Nephron progenitor cell (in vitro differentiated cells): ENCODE data around the gene DNAAF5.

Experiments
- DNase-seq: peaks from one replicate; pipeline ENCODE4 v3.0.0; 2021
- H3K27ac Mint-ChIP-seq: 2 replicates; pipeline ENCODE4 v1.8.0; 2021; ENCODE audit warnings: mild to moderate bottlenecking, moderate library complexity, mixed read lengths
- H3K27me3 Mint-ChIP-seq: 2 replicates; pipeline ENCODE4 v1.8.0; 2021; ENCODE audit warnings: mild to moderate bottlenecking, low read depth, mixed read lengths; ENCODE audit not compliant: poor library complexity
- H3K36me3 Mint-ChIP-seq: 2 replicates; pipeline ENCODE4 v1.8.0; 2021; ENCODE audit warnings: low read depth, mixed read lengths
- H3K4me1 Mint-ChIP-seq: 2 replicates; pipeline ENCODE4 v1.8.0; 2021; ENCODE audit warnings: mixed read lengths
- H3K4me3 Mint-ChIP-seq: 2 replicates; pipeline ENCODE4 v1.8.0; 2021; ENCODE audit warnings: mild to moderate bottlenecking, moderate library complexity, mixed read lengths
- H3K9me3 Mint-ChIP-seq: 2 replicates; pipeline ENCODE4 v1.8.0; 2021; ENCODE audit warnings: mild to moderate bottlenecking, moderate library complexity, mixed read lengths
- TF ChIP-seq, protein P1 (sequence below): fragments of 200-600 bp; sonication (generic); IDR thresholded peaks from 2 replicates; pipeline ENCODE4 v1.5.0; 2021; ENCODE audit warnings: antibody characterized with exemption

The DNAAF5 gene

GRCh38 chr7:744854-745430, 18.4 kb downstream of the DNAAF5 start:
- H3K9me3 Mint-ChIP-seq, result no peaks in the 10 kb centered on the region
- TF ChIP-seq, protein P1, sequence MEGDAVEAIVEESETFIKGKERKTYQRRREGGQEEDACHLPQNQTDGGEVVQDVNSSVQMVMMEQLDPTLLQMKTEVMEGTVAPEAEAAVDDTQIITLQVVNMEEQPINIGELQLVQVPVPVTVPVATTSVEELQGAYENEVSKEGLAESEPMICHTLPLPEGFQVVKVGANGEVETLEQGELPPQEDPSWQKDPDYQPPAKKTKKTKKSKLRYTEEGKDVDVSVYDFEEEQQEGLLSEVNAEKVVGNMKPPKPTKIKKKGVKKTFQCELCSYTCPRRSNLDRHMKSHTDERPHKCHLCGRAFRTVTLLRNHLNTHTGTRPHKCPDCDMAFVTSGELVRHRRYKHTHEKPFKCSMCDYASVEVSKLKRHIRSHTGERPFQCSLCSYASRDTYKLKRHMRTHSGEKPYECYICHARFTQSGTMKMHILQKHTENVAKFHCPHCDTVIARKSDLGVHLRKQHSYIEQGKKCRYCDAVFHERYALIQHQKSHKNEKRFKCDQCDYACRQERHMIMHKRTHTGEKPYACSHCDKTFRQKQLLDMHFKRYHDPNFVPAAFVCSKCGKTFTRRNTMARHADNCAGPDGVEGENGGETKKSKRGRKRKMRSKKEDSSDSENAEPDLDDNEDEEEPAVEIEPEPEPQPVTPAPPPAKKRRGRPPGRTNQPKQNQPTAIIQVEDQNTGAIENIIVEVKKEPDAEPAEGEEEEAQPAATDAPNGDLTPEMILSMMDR, result no peak
- H3K36me3 Mint-ChIP-seq, result peaks cover 45% of the 10 kb centered on the region
- H3K4me1 Mint-ChIP-seq, result peaks cover 14% of the 10 kb centered on the region
- no peak overlapping the region for H3K4me3 Mint-ChIP-seq
- H3K27ac Mint-ChIP-seq, result no peak overlapping the region
- H3K27me3 Mint-ChIP-seq, result no peaks in the 10 kb centered on the region
- DNase-seq, result no peak

GRCh38 chr7:745431-746154, 19.1 kb downstream of the DNAAF5 start:
- peaks cover 16% of the 10 kb centered on the region for H3K4me1 Mint-ChIP-seq
- TF ChIP-seq, protein P1, result no peak
- H3K9me3 Mint-ChIP-seq, result no peaks in the 10 kb centered on the region
- no peak for DNase-seq
- no peak overlapping the region for H3K4me3 Mint-ChIP-seq
- H3K27ac Mint-ChIP-seq, result peak overlapping the region; percentile 95
- peaks cover 43% of the 10 kb centered on the region for H3K36me3 Mint-ChIP-seq
- H3K27me3 Mint-ChIP-seq, result no peaks in the 10 kb centered on the region

GRCh38 chr7:746155-747061, 19.9 kb downstream of the DNAAF5 start:
- TF ChIP-seq, protein P1, result no peak
- Mint-ChIP-seq H3K9me3 (no peaks in the 10 kb centered on the region), H3K27ac (no peak overlapping the region), H3K27me3 (no peaks in the 10 kb centered on the region), H3K4me3 (no peak overlapping the region), H3K4me1 (peaks cover 16% of the 10 kb centered on the region), H3K36me3 (peaks cover 38% of the 10 kb centered on the region)
- DNase-seq, result no peak

DNA sequence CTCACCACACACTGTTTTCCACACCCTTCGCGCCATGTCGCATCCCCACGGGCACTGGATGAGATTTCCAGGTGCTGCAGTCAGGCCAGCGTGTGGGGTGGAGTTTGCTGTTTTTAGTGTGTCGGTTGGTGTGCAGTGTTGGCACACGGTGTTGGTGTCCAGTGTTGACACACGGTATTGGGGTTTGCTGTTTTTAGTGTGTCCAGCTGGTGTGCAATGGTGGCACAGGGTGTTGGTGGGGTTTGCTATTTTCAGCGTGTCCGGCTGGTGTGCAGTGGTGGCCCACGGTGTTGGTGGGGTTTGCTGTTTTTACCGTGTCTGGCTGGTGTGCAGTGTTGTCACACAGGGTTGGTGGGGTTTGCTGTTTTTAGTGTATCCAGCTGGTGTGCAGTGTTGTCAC, 20.7 kb downstream of the DNAAF5 start:
- no peak for DNase-seq
- Mint-ChIP-seq H3K4me3 (no peak overlapping the region), H3K27me3 (no peaks in the 10 kb centered on the region), H3K4me1 (peaks cover 16% of the 10 kb centered on the region), H3K36me3 (peaks cover 39% of the 10 kb centered on the region), H3K9me3 (no peaks in the 10 kb centered on the region), H3K27ac (peak overlapping the region; percentile 97)
- TF ChIP-seq, protein P1, result no peak

DNA sequence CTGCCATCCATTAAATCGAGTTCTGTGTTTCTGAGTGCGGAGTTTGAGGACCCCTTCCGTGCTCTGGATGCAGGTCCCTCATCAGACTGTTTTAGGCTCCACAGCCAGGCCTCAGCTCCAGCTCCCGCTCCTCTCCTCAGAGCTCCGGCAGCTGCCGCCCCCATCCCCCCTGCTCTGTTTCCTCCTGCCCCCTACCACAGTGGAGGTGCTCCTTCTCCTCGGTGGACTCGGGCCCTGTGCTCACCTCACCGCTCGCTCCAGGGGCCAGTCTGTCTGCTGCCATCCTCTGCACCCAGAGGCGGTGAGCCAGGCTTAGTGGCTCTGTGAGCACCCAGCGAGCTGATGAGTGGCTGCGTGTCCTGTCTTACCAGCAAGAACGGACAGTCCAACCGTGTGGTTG, 21.9 kb downstream of the DNAAF5 start:
- H3K4me3 Mint-ChIP-seq, result no peak overlapping the region
- DNase-seq, result no peak
- peak overlapping the region; percentile 54 for H3K27ac Mint-ChIP-seq
- TF ChIP-seq, protein P1, result no peak
- H3K4me1 Mint-ChIP-seq, result peaks cover 16% of the 10 kb centered on the region
- peaks cover 38% of the 10 kb centered on the region for H3K36me3 Mint-ChIP-seq
- no peaks in the 10 kb centered on the region for H3K27me3 Mint-ChIP-seq
- no peaks in the 10 kb centered on the region for H3K9me3 Mint-ChIP-seq
